WTC11 (cell line): Measurements from ENCODE around the gene BPIFA2. TPM values are rescaled to one million over a fixed set of nuclear protein-coding genes. Genes with fewer than 3 reads are reported as not detected.
"Not testable (repeated sequence)": the region's sequence is repeated elsewhere in the genome, so short reads cannot be mapped to it uniquely, and the experiment has no call there.

Experiments used
- ATAC-seq: fragments of 200-7000 bp; cut with Tn5 transposase; 2 replicates; pipeline ENCODE4 v1.10.0; 2021; ENCODE audit warnings: mild to moderate bottlenecking, moderate library complexity
- CTCF ChIA-PET: fragments of 300-600 bp; sonication (Branson Sonifier 250); formaldehyde crosslinking; loops from one replicate; lab custom pipeline; 2021; ENCODE audit warnings: antibody characterized with exemption; lab: Charles Lee
- POLR2A ChIA-PET: fragments of 350-600 bp; sonication (Branson Sonifier 250); formaldehyde crosslinking; loops from one replicate; lab custom pipeline; 2021; ENCODE audit warnings: antibody characterized with exemption; lab: Charles Lee
- DNase-seq: peaks from one replicate; pipeline ENCODE4 v3.0.0; 2021; ENCODE audit warnings: low spot score
- H3K27ac Mint-ChIP-seq: 2 replicates; pipeline ENCODE4 v1.8.0; 2021; ENCODE audit warnings: mixed read lengths
- H3K27me3 Mint-ChIP-seq: 2 replicates; pipeline ENCODE4 v1.8.0; 2021; ENCODE audit warnings: low read depth, mild to moderate bottlenecking, moderate library complexity, mixed read lengths
- H3K36me3 Mint-ChIP-seq: 2 replicates; pipeline ENCODE4 v1.8.0; 2021; ENCODE audit warnings: mixed read lengths
- H3K4me1 Mint-ChIP-seq: 2 replicates; pipeline ENCODE4 v1.8.0; 2022; ENCODE audit warnings: mixed read lengths
- H3K4me3 Mint-ChIP-seq: 2 replicates; pipeline ENCODE4 v1.8.0; 2021; ENCODE audit warnings: mild to moderate bottlenecking, moderate library complexity, mixed read lengths
- H3K9me3 Mint-ChIP-seq: 2 replicates; pipeline ENCODE4 v1.8.0; 2021; ENCODE audit warnings: mixed read lengths
- ATF6 ChIP-seq: sonication (generic); formaldehyde crosslinking; IDR thresholded peaks from 2 replicates; pipeline ENCODE4 v1.8.1; 2023; ENCODE audit warnings: mild to moderate bottlenecking, missing genetic modification reagents
- GRHL2 ChIP-seq: fragments of 250-450 bp; sonication (Bioruptor Pico); IDR thresholded peaks from 2 replicates; pipeline ENCODE4 v1.8.0; 2022; ENCODE audit warnings: mild to moderate bottlenecking, moderate library complexity; ENCODE audit not compliant: insufficient replicate concordance, severe bottlenecking
- GTF2I ChIP-seq: fragments of 250-450 bp; sonication (Bioruptor Pico); conservative IDR thresholded peaks from 2 replicates; pipeline ENCODE4 v1.4.0; 2021; ENCODE audit warnings: mild to moderate bottlenecking
- NFYB ChIP-seq: sonication (generic); formaldehyde crosslinking; conservative IDR thresholded peaks from 2 replicates; pipeline ENCODE4 v1.8.0; 2022; ENCODE audit warnings: low read depth, missing genetic modification reagents
- NR1H2 ChIP-seq: sonication (generic); formaldehyde crosslinking; IDR thresholded peaks from 2 replicates; pipeline ENCODE4 v1.9.0; 2021; ENCODE audit warnings: mild to moderate bottlenecking, moderate library complexity, missing genetic modification reagents
- NR2C2 ChIP-seq: sonication (generic); formaldehyde crosslinking; IDR thresholded peaks from 2 replicates; pipeline ENCODE4 v1.8.0; 2022; ENCODE audit warnings: mild to moderate bottlenecking, missing genetic modification reagents
- OVOL2 ChIP-seq: fragments of 250-450 bp; sonication (Bioruptor Pico); IDR thresholded peaks from 2 replicates; pipeline ENCODE4 v1.9.0; 2021; ENCODE audit warnings: mild to moderate bottlenecking, borderline replicate concordance
- PRRX2 ChIP-seq: fragments of 250-450 bp; sonication (Bioruptor Pico); IDR thresholded peaks from 2 replicates; pipeline ENCODE4 v1.8.0; 2021; ENCODE audit warnings: mild to moderate bottlenecking
- TCF7 ChIP-seq: sonication (generic); formaldehyde crosslinking; IDR thresholded peaks from 2 replicates; pipeline ENCODE4 v1.8.0; 2022; ENCODE audit warnings: mild to moderate bottlenecking, low read depth, missing genetic modification reagents, moderate library complexity
- USF1 ChIP-seq: sonication (generic); formaldehyde crosslinking; IDR thresholded peaks from 2 replicates; pipeline ENCODE4 v1.8.0; 2022; ENCODE audit warnings: mild to moderate bottlenecking, missing genetic modification reagents
- ZNF281 ChIP-seq: sonication (generic); formaldehyde crosslinking; IDR thresholded peaks from 2 replicates; pipeline ENCODE4 v1.8.0; 2023; ENCODE audit warnings: mild to moderate bottlenecking, missing genetic modification reagents
- ZNF512 ChIP-seq: sonication (generic); formaldehyde crosslinking; IDR thresholded peaks from 2 replicates; pipeline ENCODE4 v1.8.1; 2022; ENCODE audit warnings: missing genetic modification reagents, borderline replicate concordance
- total RNA-seq: library from RNA; stranded (reverse); gene quantifications from 3 replicates; pipeline ENCODE4 v1.2.3, GENCODE V29; 2021
- TF ChIP-seq, protein P1 (sequence below): sonication (generic); formaldehyde crosslinking; IDR thresholded peaks from 2 replicates; pipeline ENCODE4 v1.8.1; 2023; ENCODE audit warnings: mild to moderate bottlenecking, missing genetic modification reagents, moderate library complexity
- TF ChIP-seq, protein P2 (sequence below): sonication (generic); formaldehyde crosslinking; conservative IDR thresholded peaks from 2 replicates; pipeline ENCODE4 v1.8.1; 2022; ENCODE audit warnings: mild to moderate bottlenecking, missing genetic modification reagents
- TF ChIP-seq, protein P3 (sequence below): sonication (generic); formaldehyde crosslinking; IDR thresholded peaks from 2 replicates; pipeline ENCODE4 v1.8.0; 2023; ENCODE audit warnings: missing genetic modification reagents, mild to moderate bottlenecking, borderline replicate concordance

Gene BPIFA2
- total RNA-seq, 1 experiment from 2014 or later = not detected

DNA sequence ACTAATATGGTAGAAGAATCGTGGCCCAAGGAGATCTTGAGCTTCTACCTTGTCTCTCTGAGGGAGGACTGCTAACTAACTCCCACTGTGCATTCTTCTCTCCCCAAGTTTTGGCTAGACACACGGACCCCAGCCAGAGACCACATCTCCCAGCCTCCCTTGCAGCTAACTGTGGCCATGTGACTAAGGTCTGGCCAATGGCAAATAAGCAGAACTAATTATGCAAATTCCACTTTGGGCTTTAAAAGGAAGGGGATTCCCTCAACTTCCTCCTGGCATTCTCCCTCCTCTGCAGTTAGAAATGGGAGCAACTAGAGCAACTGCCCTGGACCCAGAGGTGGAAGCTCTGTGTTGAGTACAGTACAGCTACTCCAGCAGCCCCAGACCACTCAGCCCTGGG lies 15.4 kb downstream of the BPIFA2 start:
- no peak for ATAC-seq
- ChIA-PET CTCF (interaction anchor here (0.5 kb wide), 1 partner anchor 12 kb away, joined by 3 read pairs; no protein-coding TSS in a partner anchor), POLR2A (no interaction called here)
- no peak for DNase-seq
- TF ChIP-seq ATF6 (CRISPR knock-in tag) (no peak), GRHL2 (CRISPR knock-in tag) (no peak), USF1 (peak; percentile 84)
- TF ChIP-seq, protein P1, sequence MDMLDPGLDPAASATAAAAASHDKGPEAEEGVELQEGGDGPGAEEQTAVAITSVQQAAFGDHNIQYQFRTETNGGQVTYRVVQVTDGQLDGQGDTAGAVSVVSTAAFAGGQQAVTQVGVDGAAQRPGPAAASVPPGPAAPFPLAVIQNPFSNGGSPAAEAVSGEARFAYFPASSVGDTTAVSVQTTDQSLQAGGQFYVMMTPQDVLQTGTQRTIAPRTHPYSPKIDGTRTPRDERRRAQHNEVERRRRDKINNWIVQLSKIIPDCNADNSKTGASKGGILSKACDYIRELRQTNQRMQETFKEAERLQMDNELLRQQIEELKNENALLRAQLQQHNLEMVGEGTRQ (CRISPR knock-in tag) = peak; percentile 86
- Mint-ChIP-seq H3K9me3 (peaks cover 13% of the 10 kb centered on the region), H3K4me3 (no peak overlapping the region), H3K36me3 (peaks cover 10% of the 10 kb centered on the region), H3K27ac (no peak overlapping the region), H3K4me1 (peaks cover 5% of the 10 kb centered on the region), H3K27me3 (no peaks in the 10 kb centered on the region)

GRCh38 chr20:33185031-33185590 lies 17.2 kb downstream of the BPIFA2 start:
- H3K27me3 Mint-ChIP-seq, H3K27ac Mint-ChIP-seq, CTCF ChIA-PET, DNase-seq, H3K4me3 Mint-ChIP-seq, POLR2A ChIA-PET, H3K4me1 Mint-ChIP-seq, H3K36me3 Mint-ChIP-seq, ATAC-seq: not testable (repeated sequence)
- peaks cover 13% of the 10 kb centered on the region for H3K9me3 Mint-ChIP-seq

DNA sequence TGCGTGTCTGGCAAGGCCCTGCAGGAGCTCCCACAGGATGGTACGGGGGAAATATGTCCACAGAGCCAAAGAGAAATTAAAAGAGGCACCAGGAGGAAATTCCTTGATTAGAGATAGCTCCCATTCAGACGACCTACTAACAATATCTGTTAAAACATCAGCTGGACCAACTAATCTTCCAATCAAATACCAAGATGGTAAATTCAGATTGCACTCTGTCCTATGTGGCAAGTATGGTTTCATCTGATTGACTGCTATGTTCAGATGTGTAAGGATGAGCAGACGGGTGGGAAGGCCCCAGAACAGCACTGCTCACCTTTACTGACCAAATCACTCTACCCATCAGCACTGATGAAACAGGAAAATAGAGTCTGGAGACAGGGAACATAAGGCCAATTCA lies 19.5 kb downstream of the BPIFA2 start:
- ChIA-PET POLR2A (no interaction called here), CTCF (no interaction called here)
- no peak for DNase-seq
- peaks cover 13% of the 10 kb centered on the region for H3K9me3 Mint-ChIP-seq
- no peak for ATAC-seq
- H3K4me3 Mint-ChIP-seq = no peak overlapping the region
- H3K4me1 Mint-ChIP-seq = peaks cover 4% of the 10 kb centered on the region
- H3K36me3 Mint-ChIP-seq = peaks cover 10% of the 10 kb centered on the region
- H3K27ac Mint-ChIP-seq = no peak overlapping the region
- peaks cover 3% of the 10 kb centered on the region; the same call in 1 of the 2 replicates for H3K27me3 Mint-ChIP-seq
- TF ChIP-seq OVOL2 (no peak), NR2C2 (CRISPR knock-in tag) (no peak), GTF2I (CRISPR knock-in tag) (no peak), TCF7 (CRISPR knock-in tag) (no peak), ZNF512 (CRISPR knock-in tag) (no peak), NR1H2 (CRISPR knock-in tag) (no peak), ZNF281 (CRISPR knock-in tag) (no peak), PRRX2 (CRISPR knock-in tag) (no peak), GRHL2 (CRISPR knock-in tag) (no peak), ATF6 (CRISPR knock-in tag) (no peak), NFYB (CRISPR knock-in tag) (no peak)
- TF ChIP-seq, protein P2, sequence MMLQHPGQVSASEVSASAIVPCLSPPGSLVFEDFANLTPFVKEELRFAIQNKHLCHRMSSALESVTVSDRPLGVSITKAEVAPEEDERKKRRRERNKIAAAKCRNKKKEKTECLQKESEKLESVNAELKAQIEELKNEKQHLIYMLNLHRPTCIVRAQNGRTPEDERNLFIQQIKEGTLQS (CRISPR knock-in tag) = no peak
- TF ChIP-seq, protein P3, sequence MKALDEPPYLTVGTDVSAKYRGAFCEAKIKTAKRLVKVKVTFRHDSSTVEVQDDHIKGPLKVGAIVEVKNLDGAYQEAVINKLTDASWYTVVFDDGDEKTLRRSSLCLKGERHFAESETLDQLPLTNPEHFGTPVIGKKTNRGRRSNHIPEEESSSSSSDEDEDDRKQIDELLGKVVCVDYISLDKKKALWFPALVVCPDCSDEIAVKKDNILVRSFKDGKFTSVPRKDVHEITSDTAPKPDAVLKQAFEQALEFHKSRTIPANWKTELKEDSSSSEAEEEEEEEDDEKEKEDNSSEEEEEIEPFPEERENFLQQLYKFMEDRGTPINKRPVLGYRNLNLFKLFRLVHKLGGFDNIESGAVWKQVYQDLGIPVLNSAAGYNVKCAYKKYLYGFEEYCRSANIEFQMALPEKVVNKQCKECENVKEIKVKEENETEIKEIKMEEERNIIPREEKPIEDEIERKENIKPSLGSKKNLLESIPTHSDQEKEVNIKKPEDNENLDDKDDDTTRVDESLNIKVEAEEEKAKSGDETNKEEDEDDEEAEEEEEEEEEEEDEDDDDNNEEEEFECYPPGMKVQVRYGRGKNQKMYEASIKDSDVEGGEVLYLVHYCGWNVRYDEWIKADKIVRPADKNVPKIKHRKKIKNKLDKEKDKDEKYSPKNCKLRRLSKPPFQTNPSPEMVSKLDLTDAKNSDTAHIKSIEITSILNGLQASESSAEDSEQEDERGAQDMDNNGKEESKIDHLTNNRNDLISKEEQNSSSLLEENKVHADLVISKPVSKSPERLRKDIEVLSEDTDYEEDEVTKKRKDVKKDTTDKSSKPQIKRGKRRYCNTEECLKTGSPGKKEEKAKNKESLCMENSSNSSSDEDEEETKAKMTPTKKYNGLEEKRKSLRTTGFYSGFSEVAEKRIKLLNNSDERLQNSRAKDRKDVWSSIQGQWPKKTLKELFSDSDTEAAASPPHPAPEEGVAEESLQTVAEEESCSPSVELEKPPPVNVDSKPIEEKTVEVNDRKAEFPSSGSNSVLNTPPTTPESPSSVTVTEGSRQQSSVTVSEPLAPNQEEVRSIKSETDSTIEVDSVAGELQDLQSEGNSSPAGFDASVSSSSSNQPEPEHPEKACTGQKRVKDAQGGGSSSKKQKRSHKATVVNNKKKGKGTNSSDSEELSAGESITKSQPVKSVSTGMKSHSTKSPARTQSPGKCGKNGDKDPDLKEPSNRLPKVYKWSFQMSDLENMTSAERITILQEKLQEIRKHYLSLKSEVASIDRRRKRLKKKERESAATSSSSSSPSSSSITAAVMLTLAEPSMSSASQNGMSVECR (CRISPR knock-in tag) = no peak
